Measurements from ENCODE around the gene HSF2BP.

HSF2BP gene

DNA sequence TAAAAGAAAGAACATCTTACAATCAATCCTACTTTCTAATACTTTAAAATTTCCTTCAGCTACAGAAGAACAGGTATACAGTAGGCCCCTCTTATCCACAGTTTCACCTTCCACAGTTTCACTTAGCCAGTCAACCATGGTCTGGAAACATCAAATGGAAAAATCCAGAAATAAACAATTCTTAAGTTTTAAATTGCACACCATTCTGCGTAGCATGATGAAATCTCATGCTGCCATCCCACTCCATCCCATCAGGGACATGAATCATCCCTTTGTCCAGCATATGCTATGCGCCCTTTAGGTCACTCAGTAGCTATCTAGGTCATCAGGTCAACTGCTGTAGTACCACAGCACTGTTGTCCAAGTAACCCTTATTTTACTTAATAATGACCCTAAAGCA, 67.7 kb downstream of the HSF2BP start:
- peaks cover 4% of the 10 kb centered on the region for H3K27me3 Mint-ChIP-seq (ENCODE audit: low read depth, poor library complexity)

DNA sequence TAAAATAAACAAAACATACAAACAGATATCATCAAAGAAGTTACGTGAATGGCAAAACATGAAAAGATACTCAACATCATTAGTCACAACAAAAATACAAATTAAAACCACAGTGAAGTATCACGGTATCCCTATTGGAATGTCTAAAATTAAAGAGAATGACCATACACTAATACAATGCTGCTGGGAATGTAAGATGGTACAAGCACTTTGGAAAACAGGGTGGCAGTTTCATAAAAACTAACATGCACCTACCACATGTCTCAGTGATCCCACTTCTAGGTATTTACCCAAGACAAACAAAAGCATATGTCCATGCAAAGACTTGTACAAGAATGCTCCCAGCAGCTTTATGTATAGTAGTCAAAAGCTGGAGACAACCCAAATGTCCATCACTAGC, 69.1 kb downstream of the HSF2BP start:
- H3K4me3 Mint-ChIP-seq: no peak overlapping the region
- TF ChIP-seq, protein P1, sequence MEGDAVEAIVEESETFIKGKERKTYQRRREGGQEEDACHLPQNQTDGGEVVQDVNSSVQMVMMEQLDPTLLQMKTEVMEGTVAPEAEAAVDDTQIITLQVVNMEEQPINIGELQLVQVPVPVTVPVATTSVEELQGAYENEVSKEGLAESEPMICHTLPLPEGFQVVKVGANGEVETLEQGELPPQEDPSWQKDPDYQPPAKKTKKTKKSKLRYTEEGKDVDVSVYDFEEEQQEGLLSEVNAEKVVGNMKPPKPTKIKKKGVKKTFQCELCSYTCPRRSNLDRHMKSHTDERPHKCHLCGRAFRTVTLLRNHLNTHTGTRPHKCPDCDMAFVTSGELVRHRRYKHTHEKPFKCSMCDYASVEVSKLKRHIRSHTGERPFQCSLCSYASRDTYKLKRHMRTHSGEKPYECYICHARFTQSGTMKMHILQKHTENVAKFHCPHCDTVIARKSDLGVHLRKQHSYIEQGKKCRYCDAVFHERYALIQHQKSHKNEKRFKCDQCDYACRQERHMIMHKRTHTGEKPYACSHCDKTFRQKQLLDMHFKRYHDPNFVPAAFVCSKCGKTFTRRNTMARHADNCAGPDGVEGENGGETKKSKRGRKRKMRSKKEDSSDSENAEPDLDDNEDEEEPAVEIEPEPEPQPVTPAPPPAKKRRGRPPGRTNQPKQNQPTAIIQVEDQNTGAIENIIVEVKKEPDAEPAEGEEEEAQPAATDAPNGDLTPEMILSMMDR (IDR thresholded peaks at IDR 0.05): no peak
- H3K4me1 Mint-ChIP-seq: peaks cover 41% of the 10 kb centered on the region
- peaks cover 3% of the 10 kb centered on the region for H3K9me3 Mint-ChIP-seq
- peaks cover 4% of the 10 kb centered on the region for H3K36me3 Mint-ChIP-seq (ENCODE audit: low read depth)
- peaks cover 4% of the 10 kb centered on the region for H3K27me3 Mint-ChIP-seq (ENCODE audit: low read depth, poor library complexity)
- no peak for DNase-seq
- H3K27ac Mint-ChIP-seq: no peak overlapping the region

More for the DNA sequence above, 67.7 kb downstream of the HSF2BP start:
- Mint-ChIP-seq H3K9me3 (peaks cover 5% of the 10 kb centered on the region), H3K4me1 (peaks cover 37% of the 10 kb centered on the region), H3K27ac (no peak overlapping the region), H3K4me3 (no peak overlapping the region), H3K36me3 (ENCODE audit: low read depth) (peaks cover 5% of the 10 kb centered on the region)
- no peak for DNase-seq
- TF ChIP-seq, protein P1 (IDR thresholded peaks at IDR 0.05): no peak

- H3K4me3 Mint-ChIP-seq: no peak overlapping the region
- no peak overlapping the region for H3K27ac Mint-ChIP-seq
- H3K4me1 Mint-ChIP-seq: peaks cover 41% of the 10 kb centered on the region
- no peaks in the 10 kb centered on the region for H3K9me3 Mint-ChIP-seq
- no peaks in the 10 kb centered on the region for H3K36me3 Mint-ChIP-seq (ENCODE audit: low read depth)
- DNase-seq: no peak
- H3K27me3 Mint-ChIP-seq (ENCODE audit: low read depth, poor library complexity): no peaks in the 10 kb centered on the region
- TF ChIP-seq, protein P1 (IDR thresholded peaks at IDR 0.05): no peak
Measured at GRCh38 chr21:43588957-43589356, 70.3 kb downstream of the HSF2BP start.

- no peaks in the 10 kb centered on the region for H3K36me3 Mint-ChIP-seq (ENCODE audit: low read depth)
- TF ChIP-seq, protein P1 (IDR thresholded peaks at IDR 0.05): no peak
- no peaks in the 10 kb centered on the region for H3K27me3 Mint-ChIP-seq (ENCODE audit: low read depth, poor library complexity)
- no peak overlapping the region for H3K4me3 Mint-ChIP-seq
- no peaks in the 10 kb centered on the region for H3K9me3 Mint-ChIP-seq
- H3K4me1 Mint-ChIP-seq: peaks cover 35% of the 10 kb centered on the region
- H3K27ac Mint-ChIP-seq: peak overlapping the region; percentile 85
- peak; percentile 20 for DNase-seq
Measured at GRCh38 chr21:43585924-43586413, 73.3 kb downstream of the HSF2BP start.

DNA sequence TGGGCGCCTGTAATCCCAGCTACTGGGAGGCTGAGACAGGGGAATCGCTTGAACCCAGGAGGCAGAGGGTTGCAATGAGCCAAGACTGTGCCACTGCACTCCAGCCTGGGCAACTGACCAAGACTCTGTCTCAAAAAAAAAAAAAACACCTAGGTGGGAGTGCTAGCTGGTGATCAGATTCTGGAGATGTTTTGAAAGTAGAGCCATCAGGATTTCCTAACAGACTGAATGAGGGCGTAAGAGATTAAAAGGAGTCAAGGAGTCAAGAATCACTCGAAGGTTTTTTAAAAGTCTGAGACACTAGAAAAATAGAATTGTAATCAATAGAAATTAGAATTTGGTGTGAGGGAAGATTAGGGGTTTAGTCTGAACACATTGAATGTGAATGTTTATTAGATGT, 73.8 kb downstream of the HSF2BP start:
- H3K9me3 Mint-ChIP-seq: no peaks in the 10 kb centered on the region
- no peaks in the 10 kb centered on the region for H3K36me3 Mint-ChIP-seq (ENCODE audit: low read depth)
- H3K27me3 Mint-ChIP-seq (ENCODE audit: low read depth, poor library complexity): no peaks in the 10 kb centered on the region
- H3K4me1 Mint-ChIP-seq: peaks cover 33% of the 10 kb centered on the region
- DNase-seq: no peak
- TF ChIP-seq, protein P1 (IDR thresholded peaks at IDR 0.05): no peak
- peak overlapping the region; percentile 85 for H3K27ac Mint-ChIP-seq
- no peak overlapping the region for H3K4me3 Mint-ChIP-seq

GRCh38 chr21:43581453-43581852, 77.8 kb downstream of the HSF2BP start:
- Mint-ChIP-seq H3K27ac (no peak overlapping the region), H3K4me3 (no peak overlapping the region), H3K4me1 (peaks cover 14% of the 10 kb centered on the region), H3K36me3 (ENCODE audit: low read depth) (no peaks in the 10 kb centered on the region), H3K9me3 (no peaks in the 10 kb centered on the region), H3K27me3 (ENCODE audit: low read depth, poor library complexity) (peaks cover 3% of the 10 kb centered on the region)
- no peak for DNase-seq
- TF ChIP-seq, protein P1 (IDR thresholded peaks at IDR 0.05): no peak
